ENCODE measurements around the gene PLXDC2.
"Not testable (repeated sequence)": the region's sequence is repeated elsewhere in the genome, so short reads cannot be mapped to it uniquely, and the experiment has no call there.

DNA sequence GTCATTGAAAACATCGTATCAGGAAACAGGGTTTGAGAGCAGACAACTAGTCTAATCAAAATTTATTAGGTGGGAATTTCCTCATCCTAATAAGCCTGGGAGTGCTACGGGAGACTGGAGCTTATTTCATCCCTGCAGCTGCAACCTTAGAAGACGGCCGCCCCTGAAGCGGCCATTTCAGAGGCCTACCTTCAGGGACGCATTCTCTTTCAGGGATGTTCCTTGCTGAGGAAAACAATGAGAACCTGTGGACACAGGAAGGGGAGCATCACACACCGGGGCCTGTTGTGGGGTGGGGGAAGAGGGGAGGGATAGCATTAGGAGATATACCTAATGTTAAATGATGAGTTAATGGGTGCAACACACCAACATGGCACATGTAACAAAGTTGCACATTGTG, 392.9 kb downstream of the PLXDC2 start:
- not testable (repeated sequence) for TF ChIP-seq CTCF (IDR thresholded peaks at IDR 0.05); TCF7L2 (IDR thresholded peaks at IDR 0.05; ENCODE audit: low read depth, low read length); REST (IDR thresholded peaks at IDR 0.05; ENCODE audit: insufficient read depth in 1 of 2, low read depth in 2 of 2, low read length in 1 of 2); POLR2AphosphoS5 (IDR thresholded peaks at IDR 0.05; ENCODE audit: low read depth, low read length)

All from Panc1 (cell line).